ENCODE data around the gene CERCAM.

Gene CERCAM

GRCh38 chr9:128391956-128392301 is 28.7 kb upstream of the CERCAM start:
- H3K4me1 ChIP-seq (ENCODE audit: insufficient read depth, low read length, poor library complexity, severe bottlenecking), result no peaks in the 10 kb centered on the region
- H3K36me3 ChIP-seq (ENCODE audit: insufficient read depth, low read length), result peaks cover 35% of the 10 kb centered on the region; the same call in 1 of the 2 replicates
- H4K20me1 ChIP-seq (ENCODE audit: insufficient read depth, low read length, poor library complexity, severe bottlenecking), result no peaks in the 10 kb centered on the region
- H3K4me2 ChIP-seq (ENCODE audit: low read depth, low read length, poor library complexity, severe bottlenecking), result no peak overlapping the region
- no peak overlapping the region for H2AFZ ChIP-seq (ENCODE audit: low read length)
- TF ChIP-seq EZH2phosphoT487 (IDR thresholded peaks at IDR 0.05; ENCODE audit: borderline replicate concordance) (no peak), CTCF (conservative IDR thresholded peaks at IDR 0.05; ENCODE audit: low read length) (no peak)
- H3K9me3 ChIP-seq (ENCODE audit: insufficient read depth, low read depth, low read length), result no peaks in the 10 kb centered on the region
- no peaks in the 10 kb centered on the region for H3K79me2 ChIP-seq (ENCODE audit: insufficient read depth, low read length)
- H3F3A ChIP-seq (ENCODE audit: low read depth), result no peaks in the 10 kb centered on the region
- H3K27me3 ChIP-seq (ENCODE audit: insufficient read depth, low read length, poor library complexity, severe bottlenecking), result no peaks in the 10 kb centered on the region
- H3K9ac ChIP-seq (ENCODE audit: low read depth, low read length, poor library complexity, severe bottlenecking), result no peak overlapping the region
- no peak overlapping the region for H3K4me3 ChIP-seq (ENCODE audit: low read length, poor library complexity, severe bottlenecking)
- H3K9me2 ChIP-seq (replicated peaks; ENCODE audit: low read depth, low read length), result no peaks in the 10 kb centered on the region

- Histone ChIP-seq H3K36me3 (ENCODE audit: insufficient read depth, low read length) (peaks cover 29% of the 10 kb centered on the region; the same call in 1 of the 2 replicates), H3K4me2 (ENCODE audit: low read depth, low read length, poor library complexity, severe bottlenecking) (no peak overlapping the region), H3K27me3 (ENCODE audit: insufficient read depth, low read length, poor library complexity, severe bottlenecking) (no peaks in the 10 kb centered on the region), H2AFZ (ENCODE audit: low read length) (no peak overlapping the region), H3F3A (ENCODE audit: low read depth) (no peaks in the 10 kb centered on the region), H3K9me2 (replicated peaks; ENCODE audit: low read depth, low read length) (no peaks in the 10 kb centered on the region), H3K79me2 (ENCODE audit: insufficient read depth, low read length) (no peaks in the 10 kb centered on the region), H3K9me3 (ENCODE audit: insufficient read depth, low read depth, low read length) (no peaks in the 10 kb centered on the region), H4K20me1 (ENCODE audit: insufficient read depth, low read length, poor library complexity, severe bottlenecking) (no peaks in the 10 kb centered on the region), H3K4me1 (ENCODE audit: insufficient read depth, low read length, poor library complexity, severe bottlenecking) (no peaks in the 10 kb centered on the region), H3K4me3 (ENCODE audit: low read length, poor library complexity, severe bottlenecking) (no peak overlapping the region), H3K9ac (ENCODE audit: low read depth, low read length, poor library complexity, severe bottlenecking) (no peak overlapping the region)
- TF ChIP-seq EZH2phosphoT487 (IDR thresholded peaks at IDR 0.05; ENCODE audit: borderline replicate concordance), result no peak
- no peak for TF ChIP-seq CTCF (conservative IDR thresholded peaks at IDR 0.05; ENCODE audit: low read length)
Measured at GRCh38 chr9:128392302-128393144, 28.1 kb upstream of the CERCAM start.

GRCh38 chr9:128393145-128393775 is 27.4 kb upstream of the CERCAM start:
- no peaks in the 10 kb centered on the region for H4K20me1 ChIP-seq (ENCODE audit: insufficient read depth, low read length, poor library complexity, severe bottlenecking)
- TF ChIP-seq EZH2phosphoT487 (IDR thresholded peaks at IDR 0.05; ENCODE audit: borderline replicate concordance), result no peak
- no peak for TF ChIP-seq CTCF (conservative IDR thresholded peaks at IDR 0.05; ENCODE audit: low read length)
- no peaks in the 10 kb centered on the region for H3K9me2 ChIP-seq (replicated peaks; ENCODE audit: low read depth, low read length)
- H3K4me3 ChIP-seq (ENCODE audit: low read length, poor library complexity, severe bottlenecking), result no peak overlapping the region
- H3K4me2 ChIP-seq (ENCODE audit: low read depth, low read length, poor library complexity, severe bottlenecking), result no peak overlapping the region
- no peaks in the 10 kb centered on the region for H3K27me3 ChIP-seq (ENCODE audit: insufficient read depth, low read length, poor library complexity, severe bottlenecking)
- no peaks in the 10 kb centered on the region for H3F3A ChIP-seq (ENCODE audit: low read depth)
- peaks cover 22% of the 10 kb centered on the region; the same call in 1 of the 2 replicates for H3K36me3 ChIP-seq (ENCODE audit: insufficient read depth, low read length)
- no peaks in the 10 kb centered on the region for H3K79me2 ChIP-seq (ENCODE audit: insufficient read depth, low read length)
- H3K9me3 ChIP-seq (ENCODE audit: insufficient read depth, low read depth, low read length), result no peaks in the 10 kb centered on the region
- H3K4me1 ChIP-seq (ENCODE audit: insufficient read depth, low read length, poor library complexity, severe bottlenecking), result no peaks in the 10 kb centered on the region
- H2AFZ ChIP-seq (ENCODE audit: low read length), result no peak overlapping the region
- H3K9ac ChIP-seq (ENCODE audit: low read depth, low read length, poor library complexity, severe bottlenecking), result no peak overlapping the region
